HepG2 (cell line): ENCODE data around the gene NDST1.

Experiments
- ATF7 ChIP-seq, 2 experiments: fragments of 450-650 bp in 1 of 2; sonication (generic) in 1 of 2; formaldehyde crosslinking in 1 of 2; IDR thresholded peaks; 2 replicates each; pipeline versions ENCODE4 v1.4.0 to v1.6.1; 2016 to 2020; ENCODE audit warnings: antibody characterized with exemption in 1 of 2, mild to moderate bottlenecking in 1 of 2, missing genetic modification reagents in 1 of 2
- FOXK2 ChIP-seq: fragments of 450-650 bp; IDR thresholded peaks from 2 replicates; pipeline ENCODE4 v1.6.1; 2016
- KLF16 ChIP-seq, 2 experiments: sonication (generic) in 1 of 2; formaldehyde crosslinking in 1 of 2; IDR thresholded peaks; 2 replicates each; pipeline versions ENCODE4 v1.6.1 to v1.8.0; 2016 to 2023; ENCODE audit warnings: missing genetic modification reagents in 2 of 2, missing compliant biosample characterization in 1 of 2
- NR2F2 ChIP-seq: IDR thresholded peaks from 2 replicates; pipeline ENCODE4 v1.6.1; 2012; ENCODE audit warnings: low read depth, inconsistent platforms, borderline replicate concordance
- RXRA ChIP-seq: sonication (generic); formaldehyde crosslinking; IDR thresholded peaks from 2 replicates; pipeline ENCODE4 v1.5.1; 2020; ENCODE audit warnings: missing genetic modification reagents
- STAG1 ChIP-seq: sonication (generic); formaldehyde crosslinking; IDR thresholded peaks from 2 replicates; pipeline ENCODE4 v1.4.0; 2020; ENCODE audit warnings: missing genetic modification reagents
- THYN1 ChIP-seq: sonication (generic); formaldehyde crosslinking; IDR thresholded peaks from 2 replicates; pipeline ENCODE4 v1.8.1; 2023; ENCODE audit warnings: low read depth, mild to moderate bottlenecking, moderate library complexity, missing genetic modification reagents, borderline replicate concordance
- TRIM22 ChIP-seq: fragments of 450-650 bp; IDR thresholded peaks from 2 replicates; pipeline ENCODE4 v1.6.1; 2017
- YY1 ChIP-seq: IDR thresholded peaks from 2 replicates; pipeline ENCODE4 v1.6.1; 2011; ENCODE audit warnings: low read length, low read depth, moderate library complexity, mild to moderate bottlenecking; ENCODE audit not compliant: insufficient read depth, insufficient replicate concordance
- ZNF121 ChIP-seq: sonication (generic); formaldehyde crosslinking; IDR thresholded peaks from 2 replicates; pipeline ENCODE4 v1.5.0; 2020; ENCODE audit warnings: mild to moderate bottlenecking, missing genetic modification reagents
- ZNF20 ChIP-seq: sonication (generic); formaldehyde crosslinking; IDR thresholded peaks from 2 replicates; pipeline ENCODE4 v1.4.0; 2020; ENCODE audit warnings: mild to moderate bottlenecking, moderate library complexity, missing genetic modification reagents

- TF ChIP-seq TRIM22: no peak
- no peak for TF ChIP-seq THYN1
- no peak for TF ChIP-seq KLF16 (CRISPR knock-in tag; IDR thresholded peaks at IDR 0.05)
- no peak for TF ChIP-seq FOXK2
- no peak for TF ChIP-seq STAG1 (CRISPR knock-in tag)
- TF ChIP-seq YY1: no peak
- no peak for TF ChIP-seq ZNF20 (CRISPR knock-in tag)
- TF ChIP-seq RXRA (CRISPR knock-in tag): no peak
- TF ChIP-seq ZNF121 (CRISPR knock-in tag): no peak
- no peak for TF ChIP-seq ATF7 (IDR thresholded peaks at IDR 0.05)
- no peak for TF ChIP-seq ATF7 (CRISPR knock-in tag; IDR thresholded peaks at IDR 0.05)
- TF ChIP-seq NR2F2: no peak
Observed at GRCh38 chr5:150585781-150586341, 77.9 kb downstream of the NDST1 start.
